AG09309 (cell line): Measurements from ENCODE around the gene TRANK1.
A peak's percentile ranks its signal among the peaks of the same experiment; 100 is the strongest.

Experiments
- DNase-seq: peaks from one replicate; pipeline ENCODE4 v3.0.0-alpha.2; 2010; ENCODE audit warnings: low read depth
- H3K4me3 ChIP-seq: 2 replicates; pipeline ENCODE4 v1.5.1; 2011; ENCODE audit warnings: mild to moderate bottlenecking, low read depth, low read length, moderate library complexity; ENCODE audit not compliant: control insufficient read depth
- TF ChIP-seq, protein P1 (sequence below): IDR thresholded peaks from 2 replicates; pipeline ENCODE4 v1.5.1; 2011; ENCODE audit warnings: mild to moderate bottlenecking, low read depth, low read length, inconsistent platforms; ENCODE audit not compliant: insufficient read depth, control insufficient read depth; ENCODE audit errors: missing control alignments

TRANK1 gene

DNA sequence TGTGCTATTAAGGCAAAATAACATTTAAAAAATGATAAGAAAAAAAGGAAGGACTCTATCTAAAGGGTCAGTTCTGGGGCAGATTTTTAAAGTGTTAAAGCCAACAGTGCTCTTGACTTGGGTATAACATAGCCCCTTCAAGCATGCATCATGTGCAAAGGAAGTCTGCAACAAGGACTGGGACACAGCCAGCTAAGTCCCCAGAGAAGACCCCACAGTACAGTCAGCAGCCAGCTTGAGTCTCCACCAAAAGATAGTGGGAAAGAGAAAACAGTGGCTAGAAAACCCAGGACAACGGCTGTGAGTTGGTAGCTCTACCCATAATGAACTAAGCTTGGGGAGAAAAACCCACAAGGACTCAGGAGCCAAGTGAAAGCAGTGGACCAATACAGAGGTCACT is 94.1 kb downstream of the TRANK1 start:
- no peak overlapping the region for H3K4me3 ChIP-seq
- DNase-seq = no peak
- TF ChIP-seq, protein P1, sequence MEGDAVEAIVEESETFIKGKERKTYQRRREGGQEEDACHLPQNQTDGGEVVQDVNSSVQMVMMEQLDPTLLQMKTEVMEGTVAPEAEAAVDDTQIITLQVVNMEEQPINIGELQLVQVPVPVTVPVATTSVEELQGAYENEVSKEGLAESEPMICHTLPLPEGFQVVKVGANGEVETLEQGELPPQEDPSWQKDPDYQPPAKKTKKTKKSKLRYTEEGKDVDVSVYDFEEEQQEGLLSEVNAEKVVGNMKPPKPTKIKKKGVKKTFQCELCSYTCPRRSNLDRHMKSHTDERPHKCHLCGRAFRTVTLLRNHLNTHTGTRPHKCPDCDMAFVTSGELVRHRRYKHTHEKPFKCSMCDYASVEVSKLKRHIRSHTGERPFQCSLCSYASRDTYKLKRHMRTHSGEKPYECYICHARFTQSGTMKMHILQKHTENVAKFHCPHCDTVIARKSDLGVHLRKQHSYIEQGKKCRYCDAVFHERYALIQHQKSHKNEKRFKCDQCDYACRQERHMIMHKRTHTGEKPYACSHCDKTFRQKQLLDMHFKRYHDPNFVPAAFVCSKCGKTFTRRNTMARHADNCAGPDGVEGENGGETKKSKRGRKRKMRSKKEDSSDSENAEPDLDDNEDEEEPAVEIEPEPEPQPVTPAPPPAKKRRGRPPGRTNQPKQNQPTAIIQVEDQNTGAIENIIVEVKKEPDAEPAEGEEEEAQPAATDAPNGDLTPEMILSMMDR = no peak

DNA sequence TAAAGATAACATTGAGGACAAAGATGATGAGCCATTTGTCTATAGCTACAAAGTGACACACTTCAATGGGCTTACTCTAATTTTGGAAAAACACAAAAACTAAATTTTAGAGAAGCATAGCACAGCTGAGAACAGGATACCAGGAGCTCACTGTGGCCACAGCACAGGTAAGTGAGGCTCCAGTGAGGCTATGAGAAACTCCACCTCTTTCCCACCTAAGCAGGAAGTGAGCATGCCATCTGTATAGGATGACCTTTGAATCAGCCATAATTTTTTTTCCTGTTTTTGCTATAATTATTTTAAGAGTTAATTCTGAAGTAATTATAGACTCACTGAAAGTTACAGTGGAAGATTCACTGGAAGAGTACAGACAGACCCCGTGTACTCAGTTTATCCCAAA is 98.4 kb downstream of the TRANK1 start:
- TF ChIP-seq, protein P1 = no peak
- DNase-seq = no peak
- no peak overlapping the region for H3K4me3 ChIP-seq

DNA sequence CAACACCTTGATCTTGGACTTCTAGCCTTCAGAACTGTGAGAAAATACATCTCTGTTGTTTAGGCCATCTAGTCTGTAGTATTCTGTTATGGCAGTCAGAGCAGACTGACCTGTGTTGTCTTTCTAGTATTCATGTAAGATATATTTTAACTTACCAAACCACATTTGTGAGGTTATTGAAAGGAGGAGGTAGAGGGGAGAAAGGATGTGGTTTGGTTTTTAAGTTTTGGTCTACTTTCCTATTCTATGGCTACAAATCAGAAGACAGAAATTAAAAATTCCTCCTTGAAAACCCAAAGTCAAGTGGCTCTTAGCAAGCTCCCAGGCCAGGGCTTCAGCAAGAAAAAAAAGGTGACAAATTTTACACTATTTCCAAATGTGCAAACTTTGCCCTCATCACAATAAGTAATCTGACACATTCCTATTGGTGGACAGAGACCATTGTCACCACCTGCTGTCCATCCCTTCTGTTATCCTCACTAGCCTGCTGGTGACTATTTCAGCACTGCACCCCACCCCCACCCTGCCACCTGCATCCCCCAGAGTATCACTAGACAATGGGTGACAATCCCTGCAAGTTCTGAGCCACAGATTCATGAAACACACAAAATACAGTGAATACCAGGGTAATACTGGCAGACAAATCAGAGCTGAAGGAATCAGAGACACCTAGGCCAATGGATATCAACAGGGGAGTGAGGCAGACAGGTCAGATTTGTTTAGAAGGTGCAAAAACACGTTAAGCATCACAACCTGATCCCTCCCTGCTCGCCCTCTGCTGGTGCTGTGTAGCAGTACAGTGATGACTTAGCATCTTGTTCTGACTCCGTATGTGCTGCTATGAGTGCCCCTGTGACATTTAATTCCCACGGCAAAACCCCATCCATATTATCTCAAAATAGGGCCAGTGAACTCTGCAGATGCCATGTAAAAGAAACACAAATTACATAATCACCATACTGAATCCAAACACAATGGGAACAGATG is 101.5 kb downstream of the TRANK1 start:
- TF ChIP-seq, protein P1 = peak; percentile 60
- DNase-seq = no peak
- no peak overlapping the region for H3K4me3 ChIP-seq

DNA sequence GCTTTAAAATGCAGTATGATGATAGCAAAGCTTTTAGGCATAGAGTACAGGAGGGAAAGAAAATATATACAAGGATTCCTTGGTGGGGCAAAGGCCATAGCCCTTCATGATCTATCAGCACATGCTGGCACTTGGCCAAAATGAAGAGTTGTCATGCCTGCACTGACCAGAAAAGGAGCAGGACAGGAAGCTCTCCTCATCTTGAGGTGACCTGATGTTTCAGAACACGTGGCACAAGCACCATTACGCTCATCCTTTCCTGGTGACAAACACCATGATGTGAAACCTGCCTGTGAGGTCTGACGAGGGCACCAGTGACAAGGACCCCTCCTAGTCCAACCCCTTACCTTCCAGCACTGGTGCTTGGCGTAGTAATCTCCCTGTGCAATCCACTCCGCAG is 102.6 kb downstream of the TRANK1 start:
- TF ChIP-seq, protein P1 = no peak
- no peak overlapping the region for H3K4me3 ChIP-seq
- no peak for DNase-seq

DNA sequence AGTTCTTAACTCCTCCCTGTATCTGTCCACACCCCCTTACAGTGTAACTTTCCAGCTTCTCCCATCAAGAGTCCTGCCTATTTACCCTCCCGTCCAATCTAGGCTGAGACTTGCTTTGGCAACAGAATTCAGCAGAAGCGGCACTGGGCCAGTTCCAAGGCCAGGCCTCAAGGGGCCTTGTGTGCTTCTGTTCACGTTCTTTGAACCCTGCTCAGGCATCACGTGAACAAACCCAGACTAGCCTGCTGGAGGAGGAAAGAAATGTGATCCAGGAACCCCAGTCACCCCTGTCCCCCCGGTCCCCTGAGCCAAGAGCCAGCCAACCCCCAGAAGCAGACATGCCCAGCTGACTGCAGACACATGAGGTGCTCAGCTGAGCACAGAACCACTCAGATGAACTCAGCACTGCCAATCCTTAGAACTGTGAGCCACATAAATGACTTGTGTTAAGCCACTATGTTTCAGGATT is 104.4 kb downstream of the TRANK1 start:
- TF ChIP-seq, protein P1 = no peak
- H3K4me3 ChIP-seq = no peak overlapping the region
- no peak for DNase-seq

DNA sequence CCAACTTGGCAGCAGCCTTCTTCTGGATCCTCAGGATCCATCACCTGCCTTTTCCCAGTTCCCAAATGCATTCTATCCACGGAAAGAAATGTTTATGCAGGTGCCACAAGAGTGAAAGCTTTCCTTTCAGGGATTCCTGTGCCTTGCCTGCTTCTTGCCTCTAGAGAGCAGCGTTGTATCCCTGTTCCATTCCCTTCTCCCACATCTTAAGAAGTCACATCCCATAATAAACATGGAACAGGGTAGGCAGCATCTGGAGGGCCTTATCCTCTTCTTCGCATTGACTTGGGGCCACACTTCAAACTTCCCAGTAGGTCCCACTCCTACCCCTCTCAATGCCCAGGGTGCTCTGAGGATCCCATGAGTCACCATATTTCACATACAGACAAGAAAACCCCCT is 107.8 kb downstream of the TRANK1 start:
- TF ChIP-seq, protein P1 = no peak
- no peak for DNase-seq
- H3K4me3 ChIP-seq = no peak overlapping the region
